HG03460 (cell line): ENCODE data around the gene NEUROG1.
"Not testable (repeated sequence)": the region's sequence is repeated elsewhere in the genome, so short reads cannot be mapped to it uniquely, and the experiment has no call there.

Source experiments
- ATAC-seq: cut with Tn5 transposase; IDR thresholded peaks from one replicate; pipeline ENCODE4 v1.9.1; 2021; ENCODE audit not compliant: unreplicated experiment

The NEUROG1 gene

DNA sequence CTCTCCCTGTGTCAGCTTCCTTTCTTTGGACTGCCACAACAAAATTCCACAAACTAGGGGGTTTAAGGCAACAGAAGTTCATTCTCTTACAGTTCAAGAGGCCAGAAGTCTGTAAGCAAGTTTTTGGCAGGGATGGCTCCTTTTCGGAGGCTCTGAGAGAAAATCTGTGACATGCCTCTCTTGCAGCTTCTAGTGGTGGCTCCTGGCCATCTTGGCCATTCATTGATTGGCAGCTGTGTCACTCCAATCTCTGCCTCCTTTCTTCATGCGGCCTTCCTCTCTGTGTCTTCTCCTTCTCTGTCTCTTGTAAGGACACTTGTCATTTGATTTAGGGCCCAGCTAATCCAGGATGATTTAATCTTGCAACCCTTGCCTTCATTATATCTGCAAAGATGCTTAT, 2.0 kb upstream of the NEUROG1 start:
- ATAC-seq, result no peak

DNA sequence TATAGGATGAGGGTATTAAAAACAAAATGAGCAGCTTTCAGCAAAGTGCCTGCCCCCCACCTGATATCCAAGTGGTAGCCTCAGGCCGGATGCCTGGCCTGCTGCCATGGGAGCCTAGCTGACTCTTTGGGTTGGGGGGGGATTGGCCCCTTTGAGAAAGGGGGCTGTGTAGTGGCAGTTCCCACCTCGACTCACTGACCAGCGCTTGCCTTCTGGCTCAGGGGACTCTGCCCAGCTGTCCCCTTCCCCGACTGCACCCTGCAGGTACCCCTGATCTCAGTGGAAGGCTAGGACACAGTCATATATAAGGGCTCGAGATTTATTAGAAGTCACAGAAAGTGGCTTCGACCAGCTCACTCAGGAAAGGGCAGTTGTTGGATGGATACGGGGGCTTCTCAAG, 1.5 kb upstream of the NEUROG1 start:
- no peak for ATAC-seq

DNA sequence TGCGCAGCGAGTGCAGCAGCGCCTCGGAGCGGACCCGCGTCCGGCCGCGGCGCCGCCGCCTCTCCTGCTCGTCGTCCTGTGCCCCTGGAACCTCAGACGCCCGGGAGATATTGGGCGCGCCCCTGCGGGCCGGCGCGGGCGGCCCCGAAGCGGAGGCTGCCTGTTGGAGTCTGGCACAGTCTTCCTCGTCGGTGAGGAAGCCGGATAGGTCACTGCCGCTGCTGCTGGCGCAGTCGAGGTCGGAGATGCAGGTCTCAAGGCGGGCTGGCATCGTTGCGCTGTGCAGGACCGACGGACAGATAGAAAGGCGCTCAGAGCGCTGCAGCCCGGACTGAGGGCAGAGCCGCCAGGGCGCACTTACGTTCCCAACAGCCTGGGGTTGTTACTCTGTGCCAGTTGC, 344 bp downstream of the NEUROG1 start:
- ATAC-seq, result no peak

DNA sequence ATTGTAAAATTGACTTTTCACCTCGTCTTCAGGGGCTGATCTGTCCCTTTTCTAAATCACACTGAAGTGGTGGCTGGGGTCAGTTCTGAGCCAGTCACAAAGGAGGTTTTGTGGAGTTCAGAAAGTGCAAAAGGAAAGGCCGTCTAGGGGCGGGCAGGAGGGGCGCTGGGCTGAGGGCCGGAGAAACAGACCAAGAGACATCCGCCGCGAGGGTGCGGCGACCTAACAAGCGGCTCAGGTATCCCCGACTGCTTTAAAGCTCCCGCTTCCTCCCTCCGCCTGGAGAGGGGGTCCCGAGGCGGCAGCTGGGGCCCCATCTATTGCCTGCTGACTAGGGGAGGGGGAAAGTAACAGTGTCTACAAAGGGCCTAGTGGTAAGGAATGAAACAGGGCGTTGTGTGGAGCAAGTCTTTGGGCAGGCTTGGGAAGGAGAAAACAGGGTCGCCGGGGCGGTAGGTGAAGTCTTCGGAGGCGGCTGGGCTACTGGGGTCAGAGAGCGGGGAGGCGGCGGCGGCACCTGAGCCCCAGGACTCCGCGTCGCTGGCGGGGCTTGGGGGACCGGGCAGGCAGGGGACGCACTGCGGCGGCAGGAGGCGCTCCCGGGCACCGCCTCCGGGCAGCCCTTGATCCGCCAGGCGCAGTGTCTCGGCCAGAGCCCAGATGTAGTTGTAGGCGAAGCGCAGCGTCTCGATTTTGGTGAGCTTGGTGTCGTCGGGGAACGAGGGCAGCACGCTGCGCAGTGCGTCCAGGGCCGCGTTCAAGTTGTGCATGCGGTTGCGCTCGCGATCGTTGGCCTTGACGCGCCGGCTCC, 950 bp downstream of the NEUROG1 start:
- no peak for ATAC-seq

DNA sequence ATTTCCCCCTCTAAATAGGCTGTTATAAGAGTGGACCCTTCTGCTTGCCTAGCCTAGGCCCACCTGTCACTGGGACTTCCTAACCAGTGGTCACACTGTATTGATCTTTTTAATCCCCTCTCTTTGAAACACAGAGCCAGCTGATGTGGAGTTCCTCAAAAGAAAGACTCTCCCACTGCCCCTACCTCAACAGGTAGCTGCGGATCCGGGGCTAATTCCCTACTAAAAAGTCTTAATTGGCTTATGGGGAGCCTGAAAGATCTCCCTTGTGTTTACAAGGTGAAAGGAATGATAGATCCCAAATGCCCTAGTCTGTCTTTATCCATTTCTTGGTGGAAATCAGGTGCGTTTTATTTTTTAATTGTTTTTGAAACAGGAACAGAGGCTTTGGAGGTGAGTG, 2.0 kb downstream of the NEUROG1 start:
- no peak for ATAC-seq

DNA sequence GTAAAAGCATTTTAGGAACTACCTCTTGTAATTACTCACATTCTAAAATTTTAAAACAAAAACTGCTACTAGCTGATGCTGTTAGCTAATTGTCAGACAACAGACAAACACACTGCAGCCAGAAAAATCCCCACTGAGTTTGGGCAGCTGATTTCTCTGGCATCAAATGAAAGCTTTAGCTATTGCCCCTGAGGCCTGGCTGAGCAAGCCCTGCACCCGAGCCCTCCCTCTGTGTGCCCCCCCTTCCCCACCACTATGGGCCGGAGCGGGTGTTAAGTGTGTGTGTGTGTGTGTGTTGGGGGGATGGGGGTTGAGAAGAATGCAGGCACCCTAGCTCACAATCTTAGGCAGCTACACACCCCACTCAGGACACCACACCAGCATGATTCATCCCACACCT, 2.4 kb downstream of the NEUROG1 start:
- no peak for ATAC-seq

DNA sequence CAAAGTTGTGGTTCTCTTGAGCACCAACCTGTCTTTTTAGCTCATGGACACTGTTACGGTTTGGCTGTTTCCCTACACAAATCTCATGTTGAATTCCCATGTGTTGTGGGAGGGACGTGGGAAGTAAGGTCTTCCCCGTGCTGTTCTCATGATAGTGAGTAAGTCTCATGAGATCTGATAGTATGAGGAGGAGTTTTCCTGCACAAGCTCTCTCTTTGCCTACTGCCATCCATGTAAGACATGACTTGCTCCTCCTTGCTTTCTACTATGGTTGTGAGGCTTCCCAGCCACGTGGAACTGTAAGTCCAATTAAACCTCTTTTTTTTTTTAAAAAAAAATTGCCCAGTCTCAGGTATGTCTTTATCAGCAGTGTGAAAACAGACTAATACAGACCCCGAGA, 6.2 kb downstream of the NEUROG1 start:
- not testable (repeated sequence) for ATAC-seq

DNA sequence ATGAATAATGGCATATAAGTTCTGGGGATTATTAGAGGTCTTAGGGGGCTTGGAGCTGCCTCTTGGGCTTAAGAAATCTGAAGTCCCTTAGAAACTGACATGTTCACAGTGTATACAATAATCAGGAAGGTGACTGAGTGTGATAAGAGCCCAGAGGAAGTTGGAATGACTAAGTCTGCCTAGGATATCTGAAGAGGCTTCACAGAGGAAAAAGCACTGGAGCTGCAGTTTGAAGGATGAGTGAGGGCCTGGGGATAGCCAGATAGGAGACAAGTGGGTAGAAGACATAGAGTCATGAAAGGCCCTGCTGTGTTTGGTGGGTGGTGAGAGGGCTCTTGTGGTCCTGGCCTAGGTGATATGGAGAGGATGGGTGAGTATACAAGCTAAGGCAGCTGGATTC, 8.8 kb downstream of the NEUROG1 start:
- ATAC-seq, result no peak

DNA sequence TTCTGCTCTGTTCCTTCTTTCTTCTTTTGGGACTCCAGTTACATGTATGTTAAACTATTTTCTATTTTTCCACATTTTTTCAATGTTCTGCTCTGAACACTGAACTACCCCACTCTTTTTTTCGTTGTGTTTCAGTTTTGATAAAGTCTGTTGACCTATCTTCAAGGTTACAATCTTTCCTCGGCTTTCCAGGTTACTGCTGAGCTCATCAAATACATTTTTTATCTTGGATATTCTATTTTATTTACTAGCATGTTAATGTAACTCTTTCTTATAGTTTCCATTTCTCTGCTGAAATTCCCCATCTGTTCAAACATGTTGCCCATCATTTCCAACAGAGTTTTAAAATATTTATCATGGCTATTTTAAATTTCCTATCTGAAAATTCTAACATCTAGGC, 13.8 kb downstream of the NEUROG1 start:
- no peak for ATAC-seq

DNA sequence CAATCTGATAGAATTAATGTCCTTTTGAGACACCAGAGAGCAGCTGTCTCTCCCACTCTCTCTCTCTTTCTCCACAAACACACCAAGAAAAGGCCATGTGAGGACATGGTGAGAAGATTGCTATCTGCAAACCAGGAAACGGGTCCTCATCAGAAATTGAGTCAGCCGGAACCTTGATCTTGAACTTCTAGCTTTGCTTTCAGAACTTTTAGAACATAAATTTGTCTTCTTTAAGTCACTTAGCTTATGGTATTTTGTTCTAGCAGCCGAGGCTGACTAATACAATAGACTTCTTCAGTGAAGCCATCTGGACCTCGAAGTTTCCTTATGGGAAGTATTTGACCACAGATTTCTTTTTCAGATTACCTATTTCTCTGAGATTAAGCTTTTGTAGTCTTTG, 18.1 kb downstream of the NEUROG1 start:
- ATAC-seq, result no peak

DNA sequence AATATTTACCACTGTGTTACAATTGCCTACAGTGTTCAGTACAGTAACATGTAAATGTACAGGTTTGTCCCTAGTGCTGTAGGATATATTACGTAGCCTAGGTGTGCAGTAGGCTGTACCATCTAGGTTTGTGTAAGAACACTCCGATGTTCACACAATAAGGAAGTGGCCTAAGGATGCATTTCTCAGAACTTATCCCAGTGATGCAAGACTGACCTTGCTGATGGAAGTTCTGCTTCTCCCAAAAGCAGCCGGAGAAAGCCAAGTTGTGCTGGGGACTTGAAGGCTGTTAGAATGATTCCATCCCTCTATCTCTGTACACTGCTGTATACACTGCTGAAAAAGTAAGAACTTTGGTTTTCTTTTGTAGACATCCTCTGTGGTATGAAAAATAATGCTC, 21.6 kb downstream of the NEUROG1 start:
- ATAC-seq, result no peak

DNA sequence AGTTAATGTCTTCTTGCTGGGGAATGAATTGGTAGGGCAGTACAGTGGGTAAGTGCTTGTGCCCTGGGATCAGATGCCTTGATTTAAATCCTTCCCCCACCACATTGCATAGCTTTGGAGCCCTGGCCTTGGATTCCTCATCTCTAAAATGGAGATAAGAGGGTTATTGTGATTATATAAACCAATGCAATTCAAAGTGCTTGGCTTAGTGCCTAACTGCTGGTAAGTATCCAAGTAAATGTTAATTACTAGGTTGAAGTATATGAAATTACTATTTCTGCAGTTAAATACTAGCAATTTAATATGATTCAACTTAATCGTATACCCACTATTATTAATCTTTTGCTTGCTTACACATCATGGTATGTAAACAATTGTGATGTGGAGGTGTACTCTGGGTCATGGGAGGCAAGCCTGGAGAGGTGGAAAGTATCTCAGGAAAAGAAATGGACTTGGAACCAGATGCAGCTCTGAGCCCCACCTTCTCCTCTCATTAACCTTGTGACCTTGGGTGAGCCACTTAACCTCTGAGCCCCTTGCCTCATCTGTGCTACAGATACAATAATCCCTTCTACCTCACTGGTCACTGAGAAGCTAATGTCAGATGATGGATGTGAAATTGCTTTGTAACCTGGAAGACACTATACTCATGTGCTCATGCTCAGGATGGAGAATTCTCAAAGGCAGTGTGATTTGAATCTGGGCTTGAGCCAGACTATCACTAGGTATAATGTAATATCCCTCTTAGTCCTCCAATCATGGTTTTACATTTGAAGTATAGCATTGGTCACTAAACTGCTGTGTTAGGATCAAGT, 23.8 kb downstream of the NEUROG1 start:
- no peak for ATAC-seq

DNA sequence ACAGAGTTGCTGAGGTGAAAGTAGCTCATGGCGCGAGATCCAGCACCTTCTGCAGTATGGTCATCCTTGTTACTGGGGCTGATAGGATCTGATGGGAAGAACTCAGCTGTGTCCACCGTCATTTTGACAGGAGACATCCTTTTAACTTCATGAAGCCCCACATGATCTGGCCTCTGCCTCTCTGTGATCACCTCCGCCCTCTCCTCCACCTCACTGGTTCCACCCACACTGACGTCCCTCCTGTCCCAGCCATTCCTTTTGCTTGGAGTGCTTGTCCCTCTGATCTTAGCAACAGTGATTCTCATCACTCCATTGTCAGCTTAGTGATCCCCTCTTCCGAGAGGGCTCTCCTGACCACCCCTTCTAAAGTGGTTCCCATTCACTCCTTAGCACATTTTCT, 25.8 kb downstream of the NEUROG1 start:
- ATAC-seq, result no peak

DNA sequence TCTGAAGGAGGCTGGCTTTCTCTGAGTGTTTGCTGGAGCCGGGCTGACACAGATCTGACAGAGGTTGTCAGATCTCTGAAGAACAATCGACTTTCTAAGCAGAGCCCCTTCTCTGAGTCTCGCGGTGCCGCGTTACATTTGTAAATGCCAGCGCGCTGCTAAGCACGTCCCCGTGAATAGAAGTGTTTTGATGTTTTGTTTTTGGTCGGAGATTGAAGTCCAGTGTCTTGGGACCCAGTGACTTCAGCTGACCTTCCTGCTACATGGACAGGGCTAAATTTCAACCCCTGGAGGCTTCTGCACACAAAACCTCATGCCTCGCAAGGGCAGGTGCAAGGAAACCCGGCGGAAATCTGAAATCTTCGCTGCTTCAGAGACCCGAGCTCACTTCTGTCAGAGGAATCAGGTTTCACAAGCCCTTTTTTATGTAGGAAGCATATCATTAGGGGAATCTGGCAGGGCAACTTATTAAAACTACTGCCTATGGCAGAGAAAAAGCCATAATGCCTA, 27.2 kb downstream of the NEUROG1 start:
- no peak for ATAC-seq

DNA sequence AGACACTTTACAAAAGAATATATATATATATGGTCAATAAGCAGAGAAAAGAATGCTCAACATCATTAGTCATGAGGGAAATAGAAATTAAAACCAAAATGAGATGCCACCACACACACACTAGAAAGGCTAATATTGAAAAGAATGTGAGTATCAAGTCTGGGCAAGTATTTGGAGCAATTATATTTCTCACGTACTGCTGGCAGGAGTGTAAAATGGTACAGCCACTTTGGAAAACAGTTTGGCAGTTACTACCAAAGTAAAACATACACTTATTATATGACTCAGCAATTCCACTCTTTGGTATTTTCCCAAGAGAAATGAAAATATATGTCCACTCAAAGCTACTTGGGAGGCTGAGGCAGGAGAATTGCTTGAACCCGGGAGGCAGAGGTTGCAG, 29.8 kb downstream of the NEUROG1 start:
- no peak for ATAC-seq

DNA sequence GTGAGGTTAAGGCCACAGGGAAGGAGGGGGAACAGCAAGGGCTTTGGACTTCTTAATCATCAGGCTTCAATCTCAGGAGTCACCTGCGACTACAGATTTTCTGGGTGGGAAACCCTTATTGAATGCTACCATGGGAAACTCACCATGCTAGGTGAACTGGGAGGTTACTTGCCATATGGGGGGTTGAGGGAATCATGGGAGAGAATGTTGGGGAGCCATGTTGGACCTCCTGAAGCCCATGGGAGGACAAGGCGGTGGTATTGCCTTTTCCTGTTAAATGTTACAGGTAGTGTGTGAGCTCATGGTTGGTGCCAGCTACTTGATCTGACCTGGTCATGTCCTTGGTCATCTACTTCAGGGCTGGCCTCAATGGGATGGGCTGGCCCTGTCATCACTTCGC, 31.4 kb downstream of the NEUROG1 start:
- ATAC-seq, result no peak

DNA sequence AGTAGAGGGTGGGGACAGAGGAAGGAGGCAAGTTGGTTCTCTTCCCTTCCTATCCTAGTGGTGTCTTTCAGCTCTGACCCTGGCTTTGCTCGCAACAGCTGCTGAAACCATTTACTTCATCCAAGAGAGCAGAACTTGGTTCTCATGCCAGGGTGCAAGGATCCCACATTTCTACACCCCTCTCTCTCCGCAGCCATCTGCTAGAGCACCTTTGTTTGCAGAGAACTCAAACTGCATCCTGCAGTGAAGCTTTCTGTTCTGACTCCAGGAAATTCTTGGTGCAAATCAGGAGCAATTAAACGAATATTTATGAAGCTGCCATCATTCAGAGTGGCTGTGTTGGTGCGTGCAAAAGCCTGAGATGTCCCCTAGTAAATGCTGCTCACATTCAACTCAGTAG, 31.9 kb downstream of the NEUROG1 start:
- no peak for ATAC-seq

DNA sequence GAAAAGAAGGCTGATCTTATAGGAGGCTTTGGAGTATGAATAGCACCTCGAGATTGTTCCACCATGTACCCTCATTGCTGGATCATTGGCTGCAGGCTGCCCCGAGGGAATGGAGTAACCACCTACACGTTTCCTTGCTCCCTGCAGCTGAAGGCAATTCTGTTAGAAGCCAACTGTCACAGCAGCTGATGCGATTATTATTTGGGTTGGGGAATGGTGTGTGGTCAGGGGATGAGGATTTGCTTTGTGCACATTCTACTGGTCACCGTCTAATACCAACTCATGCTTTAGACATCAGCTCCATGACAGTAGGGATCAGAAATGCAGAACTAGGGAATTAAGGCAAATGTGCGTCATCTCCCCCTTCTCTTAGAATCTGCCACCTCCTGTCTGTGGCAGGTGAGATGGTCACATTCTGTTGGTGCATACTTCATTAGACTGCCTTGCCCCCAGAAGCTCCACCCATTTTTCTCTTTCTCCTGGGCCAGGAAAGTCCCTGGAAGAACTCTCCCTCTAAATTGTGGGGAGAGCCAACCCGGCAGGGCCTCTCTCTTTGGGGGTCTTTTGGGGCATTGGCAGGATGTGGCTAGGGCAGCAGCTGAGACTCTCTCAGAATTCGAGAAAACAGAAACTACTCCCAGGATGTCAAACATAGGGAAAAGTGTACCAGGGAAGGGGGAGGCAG, 32.8 kb downstream of the NEUROG1 start:
- no peak for ATAC-seq

DNA sequence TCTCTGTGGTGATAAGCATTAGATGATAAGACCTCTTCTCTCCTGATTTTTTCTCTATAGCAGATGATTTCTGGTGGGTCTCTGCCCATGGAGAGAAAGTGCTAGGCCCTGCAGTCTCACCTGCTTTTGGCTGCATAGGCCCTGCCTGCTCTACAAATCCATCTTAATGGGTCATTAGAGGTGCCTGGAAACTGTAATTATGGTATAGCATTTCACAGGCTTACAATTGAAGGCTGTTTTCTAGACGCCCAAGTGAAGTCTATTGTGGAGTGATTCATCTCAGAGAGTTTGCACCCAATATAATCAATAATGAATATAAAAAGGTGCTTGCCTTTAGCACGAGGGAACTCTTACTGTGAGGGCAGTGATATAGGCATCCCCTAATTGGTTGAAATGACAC, 33.8 kb downstream of the NEUROG1 start:
- no peak for ATAC-seq

DNA sequence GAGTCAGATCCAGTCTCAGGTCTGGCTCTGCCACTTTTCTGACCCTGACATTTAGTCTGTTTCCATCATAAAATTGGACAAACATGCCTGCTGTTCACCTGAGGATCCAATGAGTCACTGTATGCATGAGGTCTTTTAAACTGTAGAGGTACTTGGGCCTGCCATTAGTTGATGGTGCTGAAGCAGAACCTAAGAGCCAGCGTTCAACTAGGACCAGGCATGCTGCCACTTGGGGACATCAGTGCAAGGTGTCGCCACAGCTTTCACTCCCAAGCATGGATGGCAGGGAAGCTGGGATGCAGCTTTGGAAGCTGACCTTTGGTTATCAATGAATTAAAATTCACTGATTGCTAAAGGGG, 37.1 kb downstream of the NEUROG1 start:
- no peak for ATAC-seq

DNA sequence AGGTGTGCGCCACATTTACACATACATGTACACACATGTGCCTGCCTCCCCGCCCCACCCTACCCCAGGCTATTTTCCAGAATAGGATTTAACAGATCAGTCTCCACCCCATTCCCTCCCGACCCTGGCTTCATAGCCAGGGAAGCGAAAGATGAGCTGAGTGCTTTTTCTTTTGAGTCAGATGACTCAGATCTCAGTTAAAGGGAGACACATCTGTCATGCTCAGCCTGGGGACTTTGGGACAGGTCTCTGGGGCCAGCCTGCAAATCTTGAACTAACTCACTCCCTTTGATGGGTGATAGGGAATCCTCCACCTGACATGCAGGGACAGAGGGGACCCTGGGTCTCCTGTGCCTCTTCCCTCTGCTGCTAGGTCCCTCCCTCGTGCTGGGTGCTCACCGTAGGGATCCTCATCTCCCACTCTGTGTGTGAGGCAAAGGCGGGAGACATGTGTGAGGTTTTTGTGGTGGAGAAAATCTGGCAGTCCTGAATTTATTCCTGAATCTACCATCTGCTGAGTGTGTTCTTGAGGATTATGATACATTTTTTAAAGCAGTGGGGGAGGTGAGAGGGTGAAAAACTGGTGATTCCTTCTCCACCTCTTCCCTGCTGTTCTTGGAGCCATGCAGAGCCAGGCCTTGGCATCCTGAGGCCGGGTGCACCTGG, 37.7 kb downstream of the NEUROG1 start:
- ATAC-seq, result no peak
